Natural killer cell treated with Interleukin-12 subunit alpha and Interleukin-12 subunit beta and Interleukin-15 and Interleukin-18, amount 100 ng/mL, for 72 hours (primary cell): ENCODE data around the gene WDR72. TPM values are rescaled to one million over a fixed set of nuclear protein-coding genes. Genes with fewer than 3 reads are reported as not detected.
"Not testable (repeated sequence)": the region's sequence is repeated elsewhere in the genome, so short reads cannot be mapped to it uniquely, and the experiment has no call there.

Experiments
- ATAC-seq, 2 donors: fragments of 150-1000 bp; cut with Tn5 transposase in 1 of 2; sonication (Bioruptor Pico), chemical (Tn5 transposase) in 1 of 2; 2 replicates each; pipeline ENCODE4 v1.10.0; 2021
- DNase-seq: peaks from one replicate; pipeline ENCODE4 v3.0.0; 2022; ENCODE audit warnings: low spot score
- H3K27ac Mint-ChIP-seq, 2 donors: 1 replicate in 1 of 2; 2 replicates in 1 of 2; pipeline ENCODE4 v1.8.0; 2022; ENCODE audit warnings: mixed read lengths in 2 of 2, mild to moderate bottlenecking in 1 of 2, moderate library complexity in 1 of 2
- H3K27me3 Mint-ChIP-seq, 2 donors: 1 replicate in 1 of 2; 2 replicates in 1 of 2; pipeline ENCODE4 v1.8.0; 2022; ENCODE audit warnings: mixed read lengths in 2 of 2
- H3K36me3 Mint-ChIP-seq: one replicate; pipeline ENCODE4 v1.8.0; 2022; ENCODE audit warnings: mixed read lengths
- H3K4me1 Mint-ChIP-seq, 2 donors: 1 replicate in 1 of 2; 2 replicates in 1 of 2; pipeline ENCODE4 v1.8.0; 2022; ENCODE audit warnings: low read depth in 2 of 2, mixed read lengths in 2 of 2, mild to moderate bottlenecking in 1 of 2
- H3K4me3 Mint-ChIP-seq: one replicate; pipeline ENCODE4 v1.8.0; 2022; ENCODE audit warnings: mixed read lengths
- H3K9me3 Mint-ChIP-seq: 2 replicates; pipeline ENCODE4 v1.8.0; 2022; ENCODE audit warnings: mixed read lengths
- total RNA-seq, 2 donors: library from RNA; stranded (reverse); gene quantifications; one replicate each; pipeline ENCODE4 v1.2.3, GENCODE V29; 2022

WDR72 gene
- total RNA-seq, 2 donors from 2014 or later, result not detected

GRCh38 chr15:53746101-53746500 is 13.4 kb downstream of the WDR72 start:
- no peaks in the 10 kb centered on the region for H3K27me3 Mint-ChIP-seq

GRCh38 chr15:53739651-53740050 is 19.8 kb downstream of the WDR72 start:
- H3K27ac Mint-ChIP-seq, result no peak overlapping the region
- H3K4me3 Mint-ChIP-seq, result no peak overlapping the region
- ATAC-seq (no peak), DNase-seq (no peak)
- no peaks in the 10 kb centered on the region for H3K4me1 Mint-ChIP-seq
- H3K36me3 Mint-ChIP-seq, result no peaks in the 10 kb centered on the region
- H3K9me3 Mint-ChIP-seq, result peaks cover 3% of the 10 kb centered on the region
- H3K27me3 Mint-ChIP-seq, result peaks cover 0 to 6% of the 10 kb centered on the region in 2 donors

More at GRCh38 chr15:53746101-53746500, 13.4 kb downstream of the WDR72 start:
- H3K27ac Mint-ChIP-seq, result no peak overlapping the region
- ATAC-seq, result no peak
- H3K4me3 Mint-ChIP-seq, result no peak overlapping the region
- no peaks in the 10 kb centered on the region for H3K36me3 Mint-ChIP-seq
- DNase-seq, result no peak
- peaks cover 4% of the 10 kb centered on the region for H3K9me3 Mint-ChIP-seq
- peaks cover 0 to 4% of the 10 kb centered on the region in 2 donors for H3K4me1 Mint-ChIP-seq

GRCh38 chr15:53739187-53739586 is 20.3 kb downstream of the WDR72 start:
- H3K4me3 Mint-ChIP-seq, result no peak overlapping the region
- no peaks in the 10 kb centered on the region for H3K36me3 Mint-ChIP-seq
- ATAC-seq, result no peak
- H3K27ac Mint-ChIP-seq, result no peak overlapping the region
- H3K4me1 Mint-ChIP-seq, result no peaks in the 10 kb centered on the region
- peaks cover 3% of the 10 kb centered on the region for H3K9me3 Mint-ChIP-seq
- no peak for DNase-seq
- H3K27me3 Mint-ChIP-seq, result peaks cover 0 to 6% of the 10 kb centered on the region in 2 donors

GRCh38 chr15:53721334-53722087 is 38.0 kb downstream of the WDR72 start:
- ATAC-seq, result no peak
- Mint-ChIP-seq H3K9me3 (peaks cover 3% of the 10 kb centered on the region), H3K27me3 (no peaks in the 10 kb centered on the region), H3K4me3 (no peak overlapping the region), H3K36me3 (no peaks in the 10 kb centered on the region), H3K4me1 (no peaks in the 10 kb centered on the region), H3K27ac (no peak overlapping the region)
- no peak for DNase-seq

GRCh38 chr15:53716909-53717876 is 42.3 kb downstream of the WDR72 start:
- H3K27ac Mint-ChIP-seq, result no peak overlapping the region
- no peak overlapping the region for H3K4me3 Mint-ChIP-seq
- DNase-seq, result no peak
- H3K27me3 Mint-ChIP-seq, result no peaks in the 10 kb centered on the region
- no peaks in the 10 kb centered on the region for H3K9me3 Mint-ChIP-seq
- no peak for ATAC-seq
- H3K4me1 Mint-ChIP-seq, result no peaks in the 10 kb centered on the region
- no peaks in the 10 kb centered on the region for H3K36me3 Mint-ChIP-seq

GRCh38 chr15:53713218-53713617 is 46.2 kb downstream of the WDR72 start:
- ATAC-seq (no peak), DNase-seq (no peak)
- Mint-ChIP-seq H3K4me3 (no peak overlapping the region), H3K36me3 (no peaks in the 10 kb centered on the region), H3K27me3 (no peaks in the 10 kb centered on the region), H3K4me1 (no peaks in the 10 kb centered on the region), H3K27ac (no peak overlapping the region), H3K9me3 (no peaks in the 10 kb centered on the region)

GRCh38 chr15:53710906-53711305 is 48.6 kb downstream of the WDR72 start:
- ATAC-seq (no peak), DNase-seq (no peak)
- H3K27me3 Mint-ChIP-seq, result no peaks in the 10 kb centered on the region
- no peaks in the 10 kb centered on the region for H3K4me1 Mint-ChIP-seq
- no peak overlapping the region for H3K4me3 Mint-ChIP-seq
- H3K9me3 Mint-ChIP-seq, result peaks cover 4% of the 10 kb centered on the region
- no peaks in the 10 kb centered on the region for H3K36me3 Mint-ChIP-seq
- H3K27ac Mint-ChIP-seq, result no peak overlapping the region

- ATAC-seq, result no peak
- no peak overlapping the region for H3K27ac Mint-ChIP-seq
- no peak overlapping the region for H3K4me3 Mint-ChIP-seq
- H3K27me3 Mint-ChIP-seq, result no peaks in the 10 kb centered on the region
- no peak for DNase-seq
- peaks cover 4% of the 10 kb centered on the region for H3K9me3 Mint-ChIP-seq
- H3K36me3 Mint-ChIP-seq, result no peaks in the 10 kb centered on the region
- H3K4me1 Mint-ChIP-seq, result no peaks in the 10 kb centered on the region
Measured at GRCh38 chr15:53709821-53710220, 49.6 kb downstream of the WDR72 start.

- H3K36me3 Mint-ChIP-seq, result no peaks in the 10 kb centered on the region
- H3K27ac Mint-ChIP-seq, result no peak overlapping the region
- H3K9me3 Mint-ChIP-seq, result peaks cover 9% of the 10 kb centered on the region
- DNase-seq, result no peak
- H3K27me3 Mint-ChIP-seq, result no peaks in the 10 kb centered on the region
- H3K4me3 Mint-ChIP-seq, result no peak overlapping the region
- ATAC-seq, result no peak
- no peaks in the 10 kb centered on the region for H3K4me1 Mint-ChIP-seq
Measured at GRCh38 chr15:53695365-53695764, 64.1 kb downstream of the WDR72 start.

GRCh38 chr15:53694476-53694874 is 65.0 kb downstream of the WDR72 start:
- no peaks in the 10 kb centered on the region for H3K27me3 Mint-ChIP-seq
- no peaks in the 10 kb centered on the region for H3K4me1 Mint-ChIP-seq
- H3K36me3 Mint-ChIP-seq, result no peaks in the 10 kb centered on the region
- DNase-seq (no peak), ATAC-seq (no peak)
- H3K4me3 Mint-ChIP-seq, result no peak overlapping the region
- H3K27ac Mint-ChIP-seq, result no peak overlapping the region
- peaks cover 9% of the 10 kb centered on the region for H3K9me3 Mint-ChIP-seq

GRCh38 chr15:53693729-53694475 is 65.6 kb downstream of the WDR72 start:
- ATAC-seq (no peak), DNase-seq (no peak)
- Mint-ChIP-seq H3K4me1 (no peaks in the 10 kb centered on the region), H3K27me3 (no peaks in the 10 kb centered on the region), H3K9me3 (peaks cover 9% of the 10 kb centered on the region), H3K27ac (no peak overlapping the region), H3K36me3 (no peaks in the 10 kb centered on the region), H3K4me3 (no peak overlapping the region)

GRCh38 chr15:53684162-53684561 is 75.3 kb downstream of the WDR72 start:
- not testable (repeated sequence) for H3K27ac Mint-ChIP-seq, H3K4me3 Mint-ChIP-seq, H3K4me1 Mint-ChIP-seq, H3K36me3 Mint-ChIP-seq, ATAC-seq, DNase-seq, H3K27me3 Mint-ChIP-seq
- peaks cover 12% of the 10 kb centered on the region for H3K9me3 Mint-ChIP-seq

- Mint-ChIP-seq H3K4me3 (no peak overlapping the region), H3K27ac (no peak overlapping the region), H3K36me3 (no peaks in the 10 kb centered on the region), H3K27me3 (no peaks in the 10 kb centered on the region), H3K9me3 (peaks cover 12% of the 10 kb centered on the region), H3K4me1 (no peaks in the 10 kb centered on the region)
- ATAC-seq (no peak), DNase-seq (no peak)
Measured at GRCh38 chr15:53681056-53681455, 78.4 kb downstream of the WDR72 start.
